ENCODE measurements around the gene SRXN1.

SRXN1 gene

GRCh38 chr20:602111-602970 lies 50.7 kb downstream of the SRXN1 start:
- DNase-seq = no peak

GRCh38 chr20:600736-601135 lies 52.3 kb downstream of the SRXN1 start:
- no peak for DNase-seq

- DNase-seq = no peak
Measured at GRCh38 chr20:600141-600540, 52.9 kb downstream of the SRXN1 start.

- no peak for DNase-seq
Measured at GRCh38 chr20:598133-598850, 54.7 kb downstream of the SRXN1 start.

- no peak for DNase-seq
Measured at GRCh38 chr20:597560-597959, 55.4 kb downstream of the SRXN1 start.

Measured in NCI-H1930 (cell line).